Measurements from ENCODE around the gene TBC1D24.

The TBC1D24 gene

GRCh38 chr16:2499890-2500429, 25.0 kb downstream of the TBC1D24 start:
- H3K27ac ChIP-seq, result no peak overlapping the region
- TF ChIP-seq CTCF (conservative IDR thresholded peaks at IDR 0.05), result no peak

DNA sequence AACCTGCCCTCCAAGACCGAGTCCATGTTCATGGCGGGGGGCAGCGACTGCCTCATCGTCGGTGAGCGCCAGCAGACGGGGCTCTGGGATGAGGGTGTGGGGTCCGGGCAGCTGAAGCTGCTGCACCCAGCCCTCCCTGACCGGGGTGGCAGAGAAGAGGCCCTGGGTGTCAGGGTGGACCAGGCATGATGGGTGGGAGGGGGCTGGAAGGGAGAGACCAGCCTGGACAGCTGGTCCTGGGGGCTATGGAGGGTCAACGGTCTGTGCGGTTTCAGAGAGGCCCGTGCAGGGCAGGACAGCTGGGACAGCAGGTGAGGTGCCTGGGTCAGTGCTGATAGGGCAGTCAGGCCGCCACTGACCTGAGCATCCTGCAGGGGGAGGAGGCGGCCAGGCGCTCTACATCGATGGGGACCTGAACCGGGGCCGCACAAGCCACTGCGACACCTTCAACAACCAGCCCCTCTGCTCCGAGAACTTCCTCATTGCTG, 25.5 kb downstream of the TBC1D24 start:
- H3K27ac ChIP-seq, result no peak overlapping the region
- TF ChIP-seq CTCF (conservative IDR thresholded peaks at IDR 0.05), result no peak

DNA sequence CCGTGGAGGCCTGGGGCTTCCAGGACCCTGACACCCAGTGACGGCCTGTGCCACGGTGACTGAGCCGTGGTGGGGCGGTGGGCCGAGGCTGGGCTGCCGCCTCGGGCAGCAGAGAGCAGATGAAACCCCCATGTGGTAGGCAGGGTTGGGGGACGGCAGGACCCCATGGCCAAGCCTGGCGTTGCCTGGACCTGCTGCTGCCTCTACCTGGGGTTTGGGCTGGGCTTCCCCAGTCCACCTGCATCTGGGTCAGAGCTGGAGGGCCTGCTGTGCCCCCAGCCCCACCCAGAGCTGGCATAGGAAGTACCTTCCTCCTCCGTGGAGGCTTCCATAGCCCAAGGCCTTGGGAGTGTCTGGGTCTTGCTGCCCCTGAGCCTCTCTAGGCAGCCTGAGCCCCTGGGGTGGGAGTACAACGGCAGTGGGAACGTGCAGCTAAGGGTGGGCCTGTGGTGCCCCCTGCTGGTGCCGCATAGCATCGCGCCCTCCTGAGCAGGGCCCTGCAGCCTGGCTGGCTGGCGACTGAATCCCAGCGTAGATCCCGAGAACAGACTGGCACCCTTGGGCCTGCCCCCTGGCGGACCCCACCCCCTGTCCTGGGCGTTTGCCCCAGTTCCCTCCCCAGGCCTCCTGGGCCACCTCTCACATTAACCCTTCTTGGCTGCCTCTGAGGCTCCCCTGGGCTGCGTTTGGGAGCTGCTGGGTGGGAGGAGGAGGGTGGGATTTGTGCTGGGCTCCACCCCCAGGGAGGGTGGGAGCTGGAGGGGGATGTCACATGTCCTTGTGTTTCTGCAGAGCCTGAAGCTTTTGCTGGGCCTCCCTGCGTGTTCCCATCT, 26.2 kb downstream of the TBC1D24 start:
- H3K27ac ChIP-seq, result peak overlapping the region; percentile 49; the same call in 1 of the 2 replicates
- TF ChIP-seq CTCF (conservative IDR thresholded peaks at IDR 0.05), result peak; percentile 82

- no peak for TF ChIP-seq CTCF (conservative IDR thresholded peaks at IDR 0.05)
- H3K27ac ChIP-seq, result peak overlapping the region; percentile 49
These were observed 27.3 kb downstream of the TBC1D24 start for GRCh38 chr16:2501946-2502895.

GRCh38 chr16:2505695-2506094, 30.8 kb downstream of the TBC1D24 start:
- no peak for TF ChIP-seq CTCF (conservative IDR thresholded peaks at IDR 0.05)
- H3K27ac ChIP-seq, result no peak overlapping the region

- no peak overlapping the region for H3K27ac ChIP-seq
- no peak for TF ChIP-seq CTCF (conservative IDR thresholded peaks at IDR 0.05)
These were observed 32.2 kb downstream of the TBC1D24 start for GRCh38 chr16:2507052-2507659.
